HCT116 (cell line): ENCODE data around the gene CDC45. TPM values are rescaled to one million over a fixed set of nuclear protein-coding genes. Genes with fewer than 3 reads are reported as not detected.

Experiments
- ATAC-seq: fragments of 200-7000 bp; cut with Tn5 transposase; 2 replicates; pipeline ENCODE4 v1.9.1; 2020; ENCODE audit warnings: mild to moderate bottlenecking, moderate library complexity
- BruUV-seq: library from RNA; stranded (reverse); fragments of 400-500 nt; replicated peaks from 2 replicates; lab custom pipeline; 2021; lab: Mats Ljungman, UMichigan
- CTCF ChIA-PET: fragments of 300-600 bp; sonication (Branson Sonifier 250); formaldehyde crosslinking; loops from one replicate; lab custom pipeline; 2021; ENCODE audit warnings: antibody characterized with exemption; lab: Charles Lee
- POLR2A ChIA-PET: fragments of 300-600, 350-600 bp; sonication (Branson Sonifier 250); formaldehyde crosslinking; loops from one replicate; lab custom pipeline; 2021; ENCODE audit warnings: antibody characterized with exemption; lab: Charles Lee
- RAD21 ChIA-PET, 2 experiments: fragments of 300-600 bp; sonication (Branson Sonifier 250); formaldehyde crosslinking; loops; one replicate each; lab custom pipeline; 2023; ENCODE audit warnings: low total read pairs in 2 of 2; ENCODE audit not compliant: uncharacterized antibody in 2 of 2, unreplicated experiment in 2 of 2, low non-redundant PET in 1 of 2; lab: Charles Lee
- DNase-seq: peaks from one replicate; pipeline ENCODE4 v3.0.0-alpha.2; 2010; ENCODE audit warnings: low read depth, low spot score
- H2AFZ ChIP-seq: fragments of 200-600 bp; shearing (Covaris generic), sonication (generic); 2 replicates; pipeline ENCODE4 v1.6.1; 2017; ENCODE audit warnings: low read depth, mixed run types, mixed read lengths, antibody characterized with exemption, low read length; ENCODE audit not compliant: poor library complexity, severe bottlenecking
- H3K27ac ChIP-seq: 2 replicates; pipeline ENCODE4 v1.5.1; 2012; ENCODE audit warnings: low read depth, low read length
- H3K27me3 ChIP-seq: fragments of 200-600 bp; sonication (generic); 2 replicates; pipeline ENCODE4 v1.6.1; 2016; ENCODE audit warnings: mixed run types, low read length, mixed read lengths; ENCODE audit not compliant: insufficient read depth
- H3K36me3 ChIP-seq, 2 experiments: fragments of 200-500 bp in 1 of 2; fragments of 200-600 bp in 1 of 2; sonication (Bioruptor generic) in 1 of 2; sonication (generic) in 1 of 2; 2 replicates each; pipeline versions ENCODE4 v1.5.1 to v1.6.1; 2014 to 2016; ENCODE audit warnings: low read length in 2 of 2, inconsistent platforms in 1 of 2, mixed read lengths in 1 of 2, mixed run types in 1 of 2; ENCODE audit not compliant: insufficient read depth in 2 of 2, control insufficient read depth in 1 of 2
- H3K4me1 ChIP-seq, 2 experiments: fragments of 200-600 bp in 1 of 2; sonication (generic) in 1 of 2; 2 replicates each; pipeline versions ENCODE4 v1.5.1 to v1.6.1; 2012 to 2017; ENCODE audit warnings: low read length in 2 of 2, inconsistent platforms in 1 of 2, mild to moderate bottlenecking in 1 of 2, mixed read lengths in 1 of 2, mixed run types in 1 of 2, moderate library complexity in 1 of 2; ENCODE audit not compliant: insufficient read depth in 2 of 2, control insufficient read depth in 1 of 2
- H3K4me2 ChIP-seq: fragments of 200-600 bp; sonication (generic); 2 replicates; pipeline ENCODE4 v1.6.1; 2017; ENCODE audit warnings: mixed run types, low read length, mixed read lengths
- H3K4me3 ChIP-seq, 2 experiments: fragments of 200-600 bp in 1 of 2; sonication (generic) in 1 of 2; replicated peaks in 1 of 2; 2 replicates each; pipeline ENCODE4 v1.5.1; 2011 to 2016; ENCODE audit warnings: low read length in 2 of 2, control low read depth in 1 of 2, low read depth in 1 of 2, mild to moderate bottlenecking in 1 of 2, mixed read lengths in 1 of 2, mixed run types in 1 of 2
- H3K79me2 ChIP-seq: fragments of 200-600 bp; sonication (generic); 2 replicates; pipeline ENCODE4 v1.6.1; 2017; ENCODE audit warnings: mild to moderate bottlenecking, mixed run types, low read length, moderate library complexity, mixed read lengths; ENCODE audit not compliant: insufficient read depth
- H3K9ac ChIP-seq: fragments of 200-600 bp; sonication (generic); 2 replicates; pipeline ENCODE4 v1.6.1; 2016; ENCODE audit warnings: low read length, mixed read lengths
- H3K9me2 ChIP-seq: fragments of 200-600 bp; sonication (generic), shearing (Covaris generic); 2 replicates; pipeline ENCODE4 v1.6.1; 2017; ENCODE audit warnings: mixed run types, mild to moderate bottlenecking, moderate library complexity; ENCODE audit not compliant: insufficient read depth
- H3K9me3 ChIP-seq, 2 experiments: fragments of 200-500 bp in 1 of 2; fragments of 200-600 bp in 1 of 2; sonication (Bioruptor generic) in 1 of 2; sonication (generic) in 1 of 2; 2 replicates each; pipeline ENCODE4 v1.6.1; 2014 to 2017; ENCODE audit warnings: low read length in 2 of 2, mixed read lengths in 2 of 2, inconsistent platforms in 1 of 2, low read depth in 1 of 2, mild to moderate bottlenecking in 1 of 2, mixed run types in 1 of 2, moderate library complexity in 1 of 2; ENCODE audit not compliant: control insufficient read depth in 1 of 2, insufficient read depth in 1 of 2
- H4K20me1 ChIP-seq: fragments of 200-600 bp; sonication (generic), shearing (Covaris generic); 2 replicates; pipeline ENCODE4 v1.6.1; 2017; ENCODE audit warnings: mixed run types, mild to moderate bottlenecking, moderate library complexity; ENCODE audit not compliant: insufficient read depth
- CEBPB ChIP-seq: IDR thresholded peaks from 2 replicates; pipeline ENCODE4 v1.6.1; 2012; ENCODE audit warnings: low read depth
- FOSL1 ChIP-seq: IDR thresholded peaks from 2 replicates; pipeline ENCODE4 v1.6.1; 2012; ENCODE audit warnings: low read depth
- JUND ChIP-seq: IDR thresholded peaks from 2 replicates; pipeline ENCODE4 v1.6.1; 2012
- POLR2A ChIP-seq: IDR thresholded peaks from 2 replicates; pipeline ENCODE4 v1.7.0; 2011; ENCODE audit warnings: borderline replicate concordance; ENCODE audit not compliant: insufficient read depth, insufficient read length; ENCODE audit errors: extremely low read depth
- POLR2AphosphoS5 ChIP-seq: IDR thresholded peaks from 2 replicates; pipeline ENCODE4 v1.6.1; 2011; ENCODE audit warnings: mild to moderate bottlenecking, low read depth, low read length, moderate library complexity
- RAD21 ChIP-seq: IDR thresholded peaks from 2 replicates; pipeline ENCODE4 v1.6.1; 2012; ENCODE audit warnings: low read depth, mild to moderate bottlenecking
- SIN3A ChIP-seq: IDR thresholded peaks from 2 replicates; pipeline ENCODE4 v1.6.1; 2012; ENCODE audit warnings: low read depth
- SP1 ChIP-seq: IDR thresholded peaks from 2 replicates; pipeline ENCODE4 v1.6.1; 2012; ENCODE audit warnings: low read depth
- SRF ChIP-seq: IDR thresholded peaks from 2 replicates; pipeline ENCODE4 v1.6.1; 2012; ENCODE audit warnings: low read depth
- TCF7L2 ChIP-seq: IDR thresholded peaks from 2 replicates; pipeline ENCODE4 v1.7.0; 2011; ENCODE audit warnings: borderline replicate concordance, inconsistent platforms; ENCODE audit not compliant: insufficient read depth, insufficient read length; ENCODE audit errors: extremely low read depth
- ZNF274 ChIP-seq: fragments of 200-500 bp; sonication (Bioruptor generic); IDR thresholded peaks from 2 replicates; pipeline ENCODE4 v1.6.1; 2014; ENCODE audit warnings: mild to moderate bottlenecking, low read depth, low read length, inconsistent platforms
- intact Hi-C: fragments of 100-400 bp; cut with micrococcal nuclease; formaldehyde crosslinking; loops from 2 replicates; pipeline ENCODE4 v1.10.0; 2022
- total RNA-seq: library from RNA; stranded (reverse); gene quantifications from one replicate; pipeline ENCODE4 v1.2.1, GENCODE V29; 2021; ENCODE audit not compliant: unreplicated experiment
- TF ChIP-seq, protein P1 (sequence below): IDR thresholded peaks from 2 replicates; pipeline ENCODE4 v1.6.1; 2011; ENCODE audit warnings: mild to moderate bottlenecking, low read length, moderate library complexity; ENCODE audit not compliant: insufficient replicate concordance; ENCODE audit errors: extremely low read depth
- TF ChIP-seq, protein P2 (sequence below): IDR thresholded peaks from 2 replicates; pipeline ENCODE4 v1.6.1; 2012
- TF ChIP-seq, protein P3 (sequence below): IDR thresholded peaks from 2 replicates; pipeline ENCODE4 v1.6.1; 2012; ENCODE audit warnings: low read depth
- TF ChIP-seq, protein P4 (sequence below): IDR thresholded peaks from 2 replicates; pipeline ENCODE4 v1.6.1; 2012

Gene CDC45
- total RNA-seq, 1 experiment from 2014 or later = 43.4 TPM

DNA sequence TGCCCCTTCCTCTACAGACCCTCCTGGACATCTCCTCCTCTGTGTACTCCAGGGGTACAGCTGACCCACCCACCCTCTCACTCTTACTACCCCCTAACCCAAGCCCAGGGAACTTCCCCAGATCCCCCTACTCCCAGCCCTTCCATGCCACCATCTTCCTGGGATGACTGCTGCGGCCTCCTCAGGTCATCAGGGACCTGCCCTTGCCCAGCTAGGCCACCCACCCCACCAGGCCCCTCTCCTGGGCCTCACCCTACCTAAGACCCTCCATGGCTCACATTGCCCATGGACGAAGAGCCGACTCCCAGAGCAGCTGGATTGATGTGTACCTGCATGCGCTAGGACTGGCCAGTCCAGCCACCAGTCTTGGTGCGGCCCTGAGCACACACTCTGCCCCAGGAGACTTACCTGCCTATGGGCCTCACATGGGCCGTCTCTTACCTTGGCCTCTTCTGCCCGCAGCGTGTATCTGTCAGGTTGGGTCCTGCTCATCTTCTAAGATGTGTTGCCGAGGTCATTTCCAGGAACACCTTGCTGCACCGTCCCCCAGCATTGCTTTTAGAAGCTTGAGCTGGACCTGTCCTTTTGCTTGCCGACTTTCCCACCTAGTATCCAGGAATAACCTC, 46.5 kb downstream of the CDC45 start:
- ChIA-PET RAD21 (no interaction called here), POLR2A (no interaction called here), CTCF (no interaction called here)
- no peak for TF ChIP-seq TCF7L2
- TF ChIP-seq POLR2A = no peak
- no peak for TF ChIP-seq SIN3A
- Histone ChIP-seq H2AFZ (no peak overlapping the region), H3K9me2 (no peaks in the 10 kb centered on the region), H3K9me3 (no peaks in the 10 kb centered on the region), H3K27ac (no peak overlapping the region), H3K36me3 (no peaks in the 10 kb centered on the region), H3K4me2 (no peak overlapping the region), H4K20me1 (no peaks in the 10 kb centered on the region), H3K4me1 (peaks cover 0 to 5% of the 10 kb centered on the region in 2 experiments; a peak in 1 of 4 replicates), H3K27me3 (no peaks in the 10 kb centered on the region), H3K79me2 (no peaks in the 10 kb centered on the region), H3K4me3 (no peak overlapping the region), H3K9ac (no peak overlapping the region)
- DNase-seq (no peak), ATAC-seq (no peak)
- intact Hi-C loops = no loop called here
- BruUV-seq = no TSS peak

DNA sequence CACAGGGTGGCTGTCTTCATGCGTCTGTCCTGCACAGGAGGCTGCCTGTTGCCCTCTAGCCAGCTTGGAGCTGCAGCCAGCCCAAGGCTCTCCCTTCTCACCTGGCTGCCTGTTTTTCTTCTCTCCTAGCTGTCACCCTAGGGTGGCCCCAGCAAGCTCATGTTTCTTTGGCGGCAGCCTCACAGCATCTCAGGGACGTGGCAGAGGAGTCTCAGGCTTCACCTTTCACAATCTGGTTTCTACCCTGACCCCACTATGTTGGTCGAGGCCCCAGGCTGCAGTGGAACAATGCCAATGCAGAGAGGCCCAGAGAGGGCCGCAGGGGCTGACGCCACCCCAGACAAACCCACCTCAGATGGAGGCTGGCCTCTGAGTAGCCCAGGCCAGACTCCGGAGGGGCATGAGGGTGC, 47.0 kb downstream of the CDC45 start:
- no peak overlapping the region for H3K27ac ChIP-seq
- no peaks in the 10 kb centered on the region for H4K20me1 ChIP-seq
- ChIA-PET RAD21 (no interaction called here), POLR2A (no interaction called here), CTCF (no interaction called here)
- H3K9me3 ChIP-seq = no peaks in the 10 kb centered on the region
- H3K27me3 ChIP-seq = no peaks in the 10 kb centered on the region
- no peaks in the 10 kb centered on the region for H3K9me2 ChIP-seq
- no TSS peak for BruUV-seq
- H3K36me3 ChIP-seq = no peaks in the 10 kb centered on the region
- H3K4me1 ChIP-seq = peaks cover 0 to 5% of the 10 kb centered on the region in 2 experiments; a peak in 1 of 4 replicates
- H3K9ac ChIP-seq = no peak overlapping the region
- H2AFZ ChIP-seq = no peak overlapping the region
- no peaks in the 10 kb centered on the region for H3K79me2 ChIP-seq
- no peak for DNase-seq
- H3K4me3 ChIP-seq = no peak overlapping the region
- no peak for ATAC-seq
- no peak overlapping the region for H3K4me2 ChIP-seq
- intact Hi-C loops = no loop called here
- TF ChIP-seq CEBPB (no peak), SP1 (no peak), POLR2AphosphoS5 (no peak), JUND (no peak), ZNF274 (no peak), RAD21 (no peak), FOSL1 (no peak), SRF (no peak)
- TF ChIP-seq, protein P1, sequence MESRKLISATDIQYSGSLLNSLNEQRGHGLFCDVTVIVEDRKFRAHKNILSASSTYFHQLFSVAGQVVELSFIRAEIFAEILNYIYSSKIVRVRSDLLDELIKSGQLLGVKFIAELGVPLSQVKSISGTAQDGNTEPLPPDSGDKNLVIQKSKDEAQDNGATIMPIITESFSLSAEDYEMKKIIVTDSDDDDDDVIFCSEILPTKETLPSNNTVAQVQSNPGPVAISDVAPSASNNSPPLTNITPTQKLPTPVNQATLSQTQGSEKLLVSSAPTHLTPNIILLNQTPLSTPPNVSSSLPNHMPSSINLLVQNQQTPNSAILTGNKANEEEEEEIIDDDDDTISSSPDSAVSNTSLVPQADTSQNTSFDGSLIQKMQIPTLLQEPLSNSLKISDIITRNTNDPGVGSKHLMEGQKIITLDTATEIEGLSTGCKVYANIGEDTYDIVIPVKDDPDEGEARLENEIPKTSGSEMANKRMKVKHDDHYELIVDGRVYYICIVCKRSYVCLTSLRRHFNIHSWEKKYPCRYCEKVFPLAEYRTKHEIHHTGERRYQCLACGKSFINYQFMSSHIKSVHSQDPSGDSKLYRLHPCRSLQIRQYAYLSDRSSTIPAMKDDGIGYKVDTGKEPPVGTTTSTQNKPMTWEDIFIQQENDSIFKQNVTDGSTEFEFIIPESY = no peak
- TF ChIP-seq, protein P2, sequence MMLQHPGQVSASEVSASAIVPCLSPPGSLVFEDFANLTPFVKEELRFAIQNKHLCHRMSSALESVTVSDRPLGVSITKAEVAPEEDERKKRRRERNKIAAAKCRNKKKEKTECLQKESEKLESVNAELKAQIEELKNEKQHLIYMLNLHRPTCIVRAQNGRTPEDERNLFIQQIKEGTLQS = no peak
- TF ChIP-seq, protein P3, sequence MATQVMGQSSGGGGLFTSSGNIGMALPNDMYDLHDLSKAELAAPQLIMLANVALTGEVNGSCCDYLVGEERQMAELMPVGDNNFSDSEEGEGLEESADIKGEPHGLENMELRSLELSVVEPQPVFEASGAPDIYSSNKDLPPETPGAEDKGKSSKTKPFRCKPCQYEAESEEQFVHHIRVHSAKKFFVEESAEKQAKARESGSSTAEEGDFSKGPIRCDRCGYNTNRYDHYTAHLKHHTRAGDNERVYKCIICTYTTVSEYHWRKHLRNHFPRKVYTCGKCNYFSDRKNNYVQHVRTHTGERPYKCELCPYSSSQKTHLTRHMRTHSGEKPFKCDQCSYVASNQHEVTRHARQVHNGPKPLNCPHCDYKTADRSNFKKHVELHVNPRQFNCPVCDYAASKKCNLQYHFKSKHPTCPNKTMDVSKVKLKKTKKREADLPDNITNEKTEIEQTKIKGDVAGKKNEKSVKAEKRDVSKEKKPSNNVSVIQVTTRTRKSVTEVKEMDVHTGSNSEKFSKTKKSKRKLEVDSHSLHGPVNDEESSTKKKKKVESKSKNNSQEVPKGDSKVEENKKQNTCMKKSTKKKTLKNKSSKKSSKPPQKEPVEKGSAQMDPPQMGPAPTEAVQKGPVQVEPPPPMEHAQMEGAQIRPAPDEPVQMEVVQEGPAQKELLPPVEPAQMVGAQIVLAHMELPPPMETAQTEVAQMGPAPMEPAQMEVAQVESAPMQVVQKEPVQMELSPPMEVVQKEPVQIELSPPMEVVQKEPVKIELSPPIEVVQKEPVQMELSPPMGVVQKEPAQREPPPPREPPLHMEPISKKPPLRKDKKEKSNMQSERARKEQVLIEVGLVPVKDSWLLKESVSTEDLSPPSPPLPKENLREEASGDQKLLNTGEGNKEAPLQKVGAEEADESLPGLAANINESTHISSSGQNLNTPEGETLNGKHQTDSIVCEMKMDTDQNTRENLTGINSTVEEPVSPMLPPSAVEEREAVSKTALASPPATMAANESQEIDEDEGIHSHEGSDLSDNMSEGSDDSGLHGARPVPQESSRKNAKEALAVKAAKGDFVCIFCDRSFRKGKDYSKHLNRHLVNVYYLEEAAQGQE = no peak
- TF ChIP-seq, protein P4, sequence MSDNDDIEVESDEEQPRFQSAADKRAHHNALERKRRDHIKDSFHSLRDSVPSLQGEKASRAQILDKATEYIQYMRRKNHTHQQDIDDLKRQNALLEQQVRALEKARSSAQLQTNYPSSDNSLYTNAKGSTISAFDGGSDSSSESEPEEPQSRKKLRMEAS = no peak
